Fibroblast of pulmonary artery (primary cell): ENCODE measurements around the gene PIK3AP1.

Experiments used
- DNase-seq: peaks from one replicate; pipeline ENCODE4 v3.0.0-alpha.2; 2010; ENCODE audit warnings: low read depth
- H3K4me3 ChIP-seq: replicated peaks from 2 replicates; pipeline ENCODE4 v1.5.1; 2011; ENCODE audit warnings: low read depth, mild to moderate bottlenecking, control low read depth, low read length, moderate library complexity
- TF ChIP-seq, protein P1 (sequence below): IDR thresholded peaks from 2 replicates; pipeline ENCODE4 v1.5.1; 2011; ENCODE audit warnings: mild to moderate bottlenecking, control low read depth, low read length, inconsistent platforms; ENCODE audit errors: missing control alignments

The PIK3AP1 gene

GRCh38 chr10:96625173-96625572, 95.1 kb downstream of the PIK3AP1 start:
- no peak overlapping the region for H3K4me3 ChIP-seq
- TF ChIP-seq, protein P1, sequence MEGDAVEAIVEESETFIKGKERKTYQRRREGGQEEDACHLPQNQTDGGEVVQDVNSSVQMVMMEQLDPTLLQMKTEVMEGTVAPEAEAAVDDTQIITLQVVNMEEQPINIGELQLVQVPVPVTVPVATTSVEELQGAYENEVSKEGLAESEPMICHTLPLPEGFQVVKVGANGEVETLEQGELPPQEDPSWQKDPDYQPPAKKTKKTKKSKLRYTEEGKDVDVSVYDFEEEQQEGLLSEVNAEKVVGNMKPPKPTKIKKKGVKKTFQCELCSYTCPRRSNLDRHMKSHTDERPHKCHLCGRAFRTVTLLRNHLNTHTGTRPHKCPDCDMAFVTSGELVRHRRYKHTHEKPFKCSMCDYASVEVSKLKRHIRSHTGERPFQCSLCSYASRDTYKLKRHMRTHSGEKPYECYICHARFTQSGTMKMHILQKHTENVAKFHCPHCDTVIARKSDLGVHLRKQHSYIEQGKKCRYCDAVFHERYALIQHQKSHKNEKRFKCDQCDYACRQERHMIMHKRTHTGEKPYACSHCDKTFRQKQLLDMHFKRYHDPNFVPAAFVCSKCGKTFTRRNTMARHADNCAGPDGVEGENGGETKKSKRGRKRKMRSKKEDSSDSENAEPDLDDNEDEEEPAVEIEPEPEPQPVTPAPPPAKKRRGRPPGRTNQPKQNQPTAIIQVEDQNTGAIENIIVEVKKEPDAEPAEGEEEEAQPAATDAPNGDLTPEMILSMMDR: no peak
- no peak for DNase-seq

- DNase-seq: no peak
- no peak overlapping the region for H3K4me3 ChIP-seq
- TF ChIP-seq, protein P1: no peak
These were observed 98.1 kb downstream of the PIK3AP1 start for GRCh38 chr10:96622013-96622787.

- TF ChIP-seq, protein P1: no peak
- no peak overlapping the region for H3K4me3 ChIP-seq
- DNase-seq: peak; percentile 36
These were observed 100.2 kb downstream of the PIK3AP1 start for GRCh38 chr10:96619796-96620773.

DNA sequence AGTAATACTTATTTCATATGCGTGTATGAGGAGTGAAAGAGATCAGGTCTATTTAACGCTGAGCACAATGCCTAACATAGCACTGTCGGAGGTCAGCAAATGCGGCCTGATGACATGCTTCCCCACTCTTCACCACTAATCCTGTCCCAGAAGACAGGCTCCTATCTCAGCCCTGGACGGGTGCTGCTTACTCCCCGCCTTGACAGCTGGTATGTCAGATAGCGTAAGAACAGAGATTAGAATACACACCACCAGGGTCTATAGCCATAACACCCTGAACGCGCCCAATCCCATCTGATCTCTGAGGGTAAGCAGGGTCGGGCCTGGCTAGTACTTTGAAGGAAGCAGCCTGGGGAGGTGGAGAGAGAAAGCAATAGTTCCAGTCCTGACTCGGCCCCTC, 101.2 kb downstream of the PIK3AP1 start:
- TF ChIP-seq, protein P1: no peak
- DNase-seq: no peak
- no peak overlapping the region for H3K4me3 ChIP-seq

- DNase-seq: peak; percentile 55
- H3K4me3 ChIP-seq: no peak overlapping the region
These were observed 101.7 kb downstream of the PIK3AP1 start for GRCh38 chr10:96618653-96619052.

GRCh38 chr10:96616961-96617360, 103.4 kb downstream of the PIK3AP1 start:
- H3K4me3 ChIP-seq: no peak overlapping the region
- no peak for DNase-seq
- TF ChIP-seq, protein P1: no peak

More at GRCh38 chr10:96618653-96619052, 101.7 kb downstream of the PIK3AP1 start:
- TF ChIP-seq, protein P1: no peak
